K562 (cell line): Measurements from ENCODE around the gene CLSTN2. TPM values are rescaled to one million over a fixed set of nuclear protein-coding genes. Genes with fewer than 3 reads are reported as not detected.

Experiments
- ATAC-seq: fragments of 200-7000 bp; cut with Tn5 transposase; 3 replicates; pipeline ENCODE4 v1.9.1; 2020; ENCODE audit warnings: moderate library complexity
- BruUV-seq: library from RNA; stranded (reverse); fragments of 400-500 nt; replicated peaks from 2 replicates; lab custom pipeline; 2021; lab: Mats Ljungman, UMichigan
- CTCF ChIA-PET: fragments of 300-600 bp; formaldehyde crosslinking; extraction: SDS; loops from one replicate; lab custom pipeline; 2021; ENCODE audit warnings: low intra/inter-chr PET ratio; lab: Yijun Ruan, JAX
- POLR2A ChIA-PET: fragments of 300-600, 350-650 bp; sonication (Branson Sonifier 250); formaldehyde crosslinking; extraction: SDS; loops from one replicate; lab custom pipeline; 2021; ENCODE audit warnings: antibody characterized with exemption, inconsistent platforms; lab: Yijun Ruan, JAX
- DNase-seq, 4 experiments: peaks; one replicate each; pipeline versions ENCODE4 v3.0.0 to v3.0.0-alpha.2; 2011 to 2018; ENCODE audit warnings: low spot score in 3 of 4, mixed read lengths in 3 of 4; ENCODE audit errors: extremely low read depth in 1 of 4
- FAIRE-seq: peaks from 2 replicates; lab custom pipeline; 2011; peaks lifted over from hg19 to GRCh38; lab: Jason Lieb, UNC
- H2AFZ ChIP-seq: 2 replicates; pipeline ENCODE4 v1.6.0; 2011; ENCODE audit warnings: low read depth, low read length, control low read depth, inconsistent platforms
- H3K27ac ChIP-seq: fragments of 200-600 bp; 3 replicates; pipeline ENCODE4 v1.8.0; 2011; ENCODE audit warnings: low read depth, mild to moderate bottlenecking, control low read depth, inconsistent platforms, low read length, moderate library complexity, mixed read lengths; ENCODE audit errors: extremely low read depth
- H3K27me3 ChIP-seq, 2 experiments: fragments of 300-600 bp in 1 of 2; 2 replicates in 1 of 2; 3 replicates in 1 of 2; pipeline versions ENCODE4 v1.6.0 to v1.8.0; 2011; ENCODE audit warnings: inconsistent platforms in 2 of 2, low read length in 2 of 2, mild to moderate bottlenecking in 1 of 2, mixed read lengths in 1 of 2, moderate library complexity in 1 of 2; ENCODE audit not compliant: control insufficient read depth in 2 of 2, insufficient read depth in 2 of 2
- H3K36me3 ChIP-seq: fragments of 300-600 bp; 3 replicates; pipeline ENCODE4 v1.8.0; 2011; ENCODE audit warnings: mild to moderate bottlenecking, low read length, inconsistent platforms; ENCODE audit not compliant: control insufficient read depth, insufficient read depth
- H3K4me1 ChIP-seq, 2 experiments: fragments of 200-600 bp in 1 of 2; replicated peaks in 1 of 2; 2 replicates in 1 of 2; 3 replicates in 1 of 2; pipeline versions ENCODE4 v1.5.1 to v1.8.0; 2011; ENCODE audit warnings: inconsistent platforms in 2 of 2, low read length in 2 of 2, mild to moderate bottlenecking in 1 of 2, mixed read lengths in 1 of 2, moderate library complexity in 1 of 2; ENCODE audit not compliant: control insufficient read depth in 2 of 2, insufficient read depth in 2 of 2
- H3K4me2 ChIP-seq: 2 replicates; pipeline ENCODE4 v1.6.1; 2011; ENCODE audit warnings: low read length, control low read depth, inconsistent platforms, mixed read lengths; ENCODE audit not compliant: insufficient read depth
- H3K4me3 ChIP-seq: fragments of 200-600 bp; sonication (generic), shearing (Covaris generic); 2 replicates; pipeline ENCODE4 v1.5.1; 2016; ENCODE audit warnings: control low read depth, inconsistent platforms
- H3K79me2 ChIP-seq: fragments of 200-600 bp; 3 replicates; pipeline ENCODE4 v1.8.0; 2011; ENCODE audit warnings: low read length, inconsistent platforms; ENCODE audit not compliant: control insufficient read depth, insufficient read depth
- H3K9ac ChIP-seq, 2 experiments: 2 replicates each; pipeline versions ENCODE4 v1.6.0 to v1.6.1; 2011; ENCODE audit warnings: low read depth in 2 of 2, low read length in 2 of 2, control low read depth in 1 of 2, inconsistent platforms in 1 of 2, mild to moderate bottlenecking in 1 of 2, mixed read lengths in 1 of 2; ENCODE audit not compliant: insufficient read depth in 1 of 2
- H3K9me1 ChIP-seq: one replicate; pipeline ENCODE4 v1.6.0; 2011; ENCODE audit warnings: inconsistent platforms, mild to moderate bottlenecking, low read length, moderate library complexity; ENCODE audit not compliant: control insufficient read depth, insufficient read depth
- H3K9me3 ChIP-seq: replicated peaks from 2 replicates; pipeline ENCODE4 v1.5.1; 2011; ENCODE audit warnings: low read depth, low read length, inconsistent platforms; ENCODE audit not compliant: control insufficient read depth, insufficient read depth
- H4K20me1 ChIP-seq: replicated peaks from 2 replicates; pipeline ENCODE4 v1.6.1; 2011; ENCODE audit warnings: low read length, inconsistent platforms, mixed read lengths; ENCODE audit not compliant: control insufficient read depth, insufficient read depth
- CEBPZ ChIP-seq: fragments of 150-350 bp; IDR thresholded peaks from 2 replicates; pipeline ENCODE4 v1.6.1; 2014; ENCODE audit warnings: low read depth, mild to moderate bottlenecking, low read length, borderline replicate concordance
- CREB3L1 ChIP-seq: fragments of 450-650 bp; IDR thresholded peaks from 2 replicates; pipeline ENCODE4 v1.6.1; 2014; ENCODE audit warnings: low read depth, mild to moderate bottlenecking, moderate library complexity, borderline replicate concordance
- DACH1 ChIP-seq: fragments of 450-650 bp; IDR thresholded peaks from 2 replicates; pipeline ENCODE4 v1.6.1; 2018; ENCODE audit not compliant: partially characterized antibody
- HDAC3 ChIP-seq: fragments of 450-650 bp; IDR thresholded peaks from 2 replicates; pipeline ENCODE4 v1.6.1; 2018; ENCODE audit warnings: borderline replicate concordance, mild to moderate bottlenecking, moderate library complexity; ENCODE audit not compliant: partially characterized antibody
- KLF6 ChIP-seq: fragments of 250-450 bp; sonication (Bioruptor Pico); IDR thresholded peaks from 2 replicates; pipeline ENCODE4 v1.4.0; 2020; ENCODE audit warnings: mild to moderate bottlenecking, moderate library complexity, borderline replicate concordance
- MCM2 ChIP-seq: fragments of 450-650 bp; IDR thresholded peaks from 2 replicates; pipeline ENCODE4 v1.6.1; 2017; ENCODE audit warnings: low read depth, mild to moderate bottlenecking
- MECOM ChIP-seq: fragments of 250-450 bp; sonication (Bioruptor Pico); IDR thresholded peaks from 2 replicates; pipeline ENCODE4 v1.8.0; 2022; ENCODE audit warnings: inconsistent platforms
- MTA3 ChIP-seq: fragments of 450-650 bp; formaldehyde crosslinking; IDR thresholded peaks from 2 replicates; pipeline ENCODE4 v1.6.1; 2017; ENCODE audit warnings: mild to moderate bottlenecking, borderline replicate concordance
- MXI1 ChIP-seq: IDR thresholded peaks from 2 replicates; pipeline ENCODE4 v1.6.1; 2011; ENCODE audit warnings: low read depth, mild to moderate bottlenecking, improper control_type of control experiment, low read length
- MYBL2 ChIP-seq, 2 experiments: fragments of 450-650 bp in 1 of 2; sonication (generic) in 1 of 2; formaldehyde crosslinking in 1 of 2; IDR thresholded peaks; 2 replicates each; pipeline versions ENCODE4 v1.6.1 to v1.8.1; 2017 to 2022; ENCODE audit warnings: borderline replicate concordance in 1 of 2, inconsistent platforms in 1 of 2, low read depth in 1 of 2, mild to moderate bottlenecking in 1 of 2, missing genetic modification reagents in 1 of 2, moderate library complexity in 1 of 2
- NCOA4 ChIP-seq: fragments of 450-650 bp; IDR thresholded peaks from 2 replicates; pipeline ENCODE4 v1.6.1; 2018; ENCODE audit warnings: mild to moderate bottlenecking; ENCODE audit not compliant: partially characterized antibody
- NR2C1 ChIP-seq, 2 experiments: fragments of 450-650 bp; IDR thresholded peaks; 2 replicates each; pipeline ENCODE4 v1.6.1; 2017; ENCODE audit warnings: mild to moderate bottlenecking in 2 of 2, antibody characterized with exemption in 1 of 2, inconsistent platforms in 1 of 2, missing compliant biosample characterization in 1 of 2, missing genetic modification characterization in 1 of 2
- NR2C2 ChIP-seq, 2 experiments: fragments of 200-800 bp in 1 of 2; sonication (Bioruptor generic) in 1 of 2; sonication (generic) in 1 of 2; formaldehyde crosslinking in 1 of 2; IDR thresholded peaks; 2 replicates each; pipeline versions ENCODE4 v1.6.1 to v1.8.0; 2016 to 2022; ENCODE audit warnings: mild to moderate bottlenecking in 1 of 2, missing compliant biosample characterization in 1 of 2, missing genetic modification characterization in 1 of 2, missing genetic modification reagents in 1 of 2
- POLR2AphosphoS2 ChIP-seq: IDR thresholded peaks from 2 replicates; pipeline ENCODE4 v1.6.1; 2012; ENCODE audit warnings: low read length, improper control_type of control experiment
- POLR3G ChIP-seq: IDR thresholded peaks from 2 replicates; pipeline ENCODE4 v1.6.1; 2011; ENCODE audit not compliant: insufficient read length, insufficient replicate concordance; ENCODE audit errors: extremely low read depth
- THRAP3 ChIP-seq: fragments of 450-650 bp; IDR thresholded peaks from 2 replicates; pipeline ENCODE4 v1.6.1; 2016; ENCODE audit warnings: mild to moderate bottlenecking, inconsistent platforms, borderline replicate concordance
- ZFPM2 ChIP-seq: fragments of 250-450 bp; sonication (Bioruptor Pico); IDR thresholded peaks from 2 replicates; pipeline ENCODE4 v1.5.1; 2022; ENCODE audit warnings: mild to moderate bottlenecking
- ZNF184 ChIP-seq: sonication (generic); formaldehyde crosslinking; IDR thresholded peaks from 2 replicates; pipeline ENCODE4 v1.5.0; 2020; ENCODE audit warnings: missing genetic modification reagents
- ZNF77 ChIP-seq: fragments of 250-450 bp; sonication (Bioruptor Pico); IDR thresholded peaks from 2 replicates; pipeline ENCODE4 v1.5.0; 2020
- WGBS: fragments of 100-300 bp; shearing (Covaris generic); methylation state at CpG from one replicate; pipeline ENCODE4 v1.1.6; 2016; ENCODE audit warnings: low coverage, mixed read lengths; ENCODE audit not compliant: insufficient coverage; ENCODE audit errors: missing lambda C conversion rate; 5-methylcytosine and 5-hydroxymethylcytosine counted together
- in situ Hi-C: fragments of 300-500 bp; cut with MboI; formaldehyde crosslinking; loops from 4 replicates; pipeline ENCODE4 v1.15.0; 2018; ENCODE audit warnings: inconsistent platforms, mixed read lengths
- intact Hi-C: fragments of 100-400 bp; cut with micrococcal nuclease; formaldehyde crosslinking; loops from 2 replicates; pipeline ENCODE4 v1.14.2; 2022
- polyA plus RNA-seq, 8 experiments: library from polyadenylated mRNA; depleted of rRNA in 4 of 8; stranded (reverse) in 5 of 8; unstranded in 3 of 8; fragments of >200 nt; fragmentation: Nextera tagmentation in 2 of 8; fragmentation: Illumina TruSeq in 1 of 8; extraction: Ambion mirVana in 2 of 8; extraction: Trizol in 1 of 8; gene quantifications; 2 replicates each; pipeline versions ENCODE4 v1.2.1 to v1.2.3, GENCODE V29; 2011 to 2014; ENCODE audit warnings: inconsistent platforms in 1 of 8, missing spikeins in 1 of 8
- total RNA-seq, 7 experiments: library from RNA; depleted of rRNA in 6 of 7; stranded (reverse); fragments of >200 nt in 6 of 7; fragmentation: Illumina TruSeq in 2 of 7; extraction: Trizol in 2 of 7; gene quantifications; 2 replicates each; pipeline versions ENCODE4 v1.2.1 to v1.2.3, GENCODE V29; 2011 to 2021; ENCODE audit warnings: low replicate concordance in 1 of 7

Gene CLSTN2
- total and polyA plus RNA-seq, 9 of the 15 experiments (the other 6 are each of a cell fraction or from before 2014, with no cell fraction given): 0.02 to 0.04 (median 0.04) TPM; not detected in 6

- intact Hi-C loops: no loop called here
- in situ Hi-C loops: no loop called here
- no peak overlapping the region for H3K27ac ChIP-seq
- peaks cover 5 to 7% of the 10 kb centered on the region in 2 experiments; a peak in 2 of 5 replicates for H3K27me3 ChIP-seq
- no peak for DNase-seq
- BruUV-seq: no TSS peak
- H3K79me2 ChIP-seq: no peaks in the 10 kb centered on the region
- WGBS: 0% methylated on average over 3 of the region's 3 CpGs
- ChIA-PET POLR2A (interaction anchor here (1.4 kb wide), 1 partner anchor 8 kb away, joined by 3 read pairs; no protein-coding TSS in a partner anchor), CTCF (no interaction called here)
- H3K9ac ChIP-seq: no peak overlapping the region
- no peak for FAIRE-seq
- no peaks in the 10 kb centered on the region for H3K36me3 ChIP-seq
- ATAC-seq: no peak
- no peak overlapping the region for H3K4me3 ChIP-seq
- no peaks in the 10 kb centered on the region for H3K9me3 ChIP-seq
- H4K20me1 ChIP-seq: no peaks in the 10 kb centered on the region
- H3K4me1 ChIP-seq: no peaks in the 10 kb centered on the region
- H3K4me2 ChIP-seq: no peak overlapping the region
- H3K9me1 ChIP-seq: no peaks in the 10 kb centered on the region
- H2AFZ ChIP-seq: no peak overlapping the region
- TF ChIP-seq CEBPZ (no peak), MXI1 (no peak), MECOM (no peak), HDAC3 (no peak), NR2C1 (IDR thresholded peaks at IDR 0.05) (no peak), NR2C1 (tag; IDR thresholded peaks at IDR 0.05) (no peak), KLF6 (CRISPR knock-in tag) (no peak), THRAP3 (no peak), NCOA4 (no peak), MTA3 (no peak), MYBL2 (IDR thresholded peaks at IDR 0.05; ENCODE audit: low read depth) (no peak), MYBL2 (CRISPR knock-in tag; IDR thresholded peaks at IDR 0.05; ENCODE audit: borderline replicate concordance) (no peak), POLR2AphosphoS2 (no peak), NR2C2 (CRISPR knock-in tag; IDR thresholded peaks at IDR 0.05) (no peak), NR2C2 (tag; IDR thresholded peaks at IDR 0.05) (no peak), MCM2 (no peak), DACH1 (no peak), ZNF77 (CRISPR knock-in tag) (no peak), POLR3G (no peak), ZFPM2 (no peak), CREB3L1 (no peak), ZNF184 (CRISPR knock-in tag) (no peak)
Measured at GRCh38 chr3:140416666-140417065, 481.7 kb downstream of the CLSTN2 start.
